GM11168 (cell line): ENCODE data around the gene PLCZ1.
"Not testable (repeated sequence)": the region's sequence is repeated elsewhere in the genome, so short reads cannot be mapped to it uniquely, and the experiment has no call there.

Experiments
- in situ Hi-C: fragments of 300-500 bp; cut with MboI; formaldehyde crosslinking; loops from one replicate; pipeline ENCODE4 v1.12.0; 2022; ENCODE audit warnings: low sequenced_read_pairs; ENCODE audit not compliant: unreplicated experiment

Gene PLCZ1, protein sequence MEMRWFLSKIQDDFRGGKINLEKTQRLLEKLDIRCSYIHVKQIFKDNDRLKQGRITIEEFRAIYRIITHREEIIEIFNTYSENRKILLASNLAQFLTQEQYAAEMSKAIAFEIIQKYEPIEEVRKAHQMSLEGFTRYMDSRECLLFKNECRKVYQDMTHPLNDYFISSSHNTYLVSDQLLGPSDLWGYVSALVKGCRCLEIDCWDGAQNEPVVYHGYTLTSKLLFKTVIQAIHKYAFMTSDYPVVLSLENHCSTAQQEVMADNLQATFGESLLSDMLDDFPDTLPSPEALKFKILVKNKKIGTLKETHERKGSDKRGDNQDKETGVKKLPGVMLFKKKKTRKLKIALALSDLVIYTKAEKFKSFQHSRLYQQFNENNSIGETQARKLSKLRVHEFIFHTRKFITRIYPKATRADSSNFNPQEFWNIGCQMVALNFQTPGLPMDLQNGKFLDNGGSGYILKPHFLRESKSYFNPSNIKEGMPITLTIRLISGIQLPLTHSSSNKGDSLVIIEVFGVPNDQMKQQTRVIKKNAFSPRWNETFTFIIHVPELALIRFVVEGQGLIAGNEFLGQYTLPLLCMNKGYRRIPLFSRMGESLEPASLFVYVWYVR

DNA sequence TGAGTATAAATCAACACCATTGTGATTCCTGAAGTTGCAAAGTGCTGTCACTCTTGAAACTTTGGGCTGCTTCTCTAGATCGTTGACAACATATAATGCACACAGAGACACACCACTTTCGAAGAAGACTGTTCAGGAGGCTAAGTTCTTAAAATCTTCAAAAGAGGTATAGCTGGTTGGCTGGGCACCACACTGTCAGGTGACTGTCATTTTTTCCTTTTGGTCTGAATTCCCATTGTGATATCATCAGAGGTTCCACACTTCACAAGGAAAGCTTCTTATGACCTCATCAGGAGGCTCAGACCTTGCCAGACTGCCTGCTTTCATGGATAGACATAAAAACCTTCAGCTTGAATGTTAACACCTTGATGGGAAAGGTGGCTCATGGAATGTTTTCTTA lies at the start of gene PLCZ1, which contains the start of gene CAPZA3:
PLCZ1 (minus strand) TSS at position 194 of the 400 bp plus-strand sequence. CDS start 641 bp downstream, outside the sequence.
CAPZA3 (plus strand) TSS at position 301 of the 400 bp plus-strand sequence. CDS start 150 bp downstream, outside the sequence.
- in situ Hi-C loops: no loop called here

DNA sequence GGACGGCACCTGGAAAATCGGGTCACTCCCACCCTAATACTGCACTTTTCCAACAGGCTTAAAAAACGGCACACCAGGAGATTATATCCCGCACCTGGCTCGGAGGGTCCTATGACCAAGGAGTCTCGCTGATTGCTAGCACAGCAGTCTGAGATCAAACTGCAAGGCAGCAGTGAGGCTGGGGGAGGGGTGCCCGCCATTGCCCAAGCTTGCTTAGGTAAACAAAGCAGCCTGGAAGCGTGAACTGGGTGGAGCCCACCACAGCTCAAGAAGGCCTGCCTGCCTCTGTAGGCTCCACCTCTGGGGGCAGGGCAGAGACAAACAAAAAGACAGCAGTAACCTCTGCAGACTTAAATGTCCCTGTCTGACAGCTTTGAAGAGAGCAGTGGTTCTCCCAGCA lies 47.7 kb upstream of the PLCZ1 start:
- in situ Hi-C loops: not testable (repeated sequence)

DNA sequence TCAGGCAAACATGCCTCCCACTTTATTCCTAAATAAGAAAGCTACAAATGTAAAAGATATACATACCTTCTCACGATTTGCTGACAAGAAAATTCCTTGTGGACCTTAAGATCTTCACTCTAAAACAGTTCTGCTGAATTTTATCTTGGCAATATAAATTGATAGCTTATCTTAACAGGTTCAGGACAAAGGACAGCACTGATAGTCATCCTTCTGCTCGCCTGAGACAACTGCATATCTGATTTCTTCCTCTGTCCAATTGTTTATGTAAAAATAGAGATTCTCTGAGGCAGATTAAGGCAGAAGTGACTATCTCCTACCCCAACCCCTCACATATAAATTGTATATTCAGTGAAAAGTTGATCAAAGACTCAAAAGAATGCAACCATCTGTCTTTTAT lies 45.0 kb upstream of the PLCZ1 start:
- in situ Hi-C loops: no loop called here

DNA sequence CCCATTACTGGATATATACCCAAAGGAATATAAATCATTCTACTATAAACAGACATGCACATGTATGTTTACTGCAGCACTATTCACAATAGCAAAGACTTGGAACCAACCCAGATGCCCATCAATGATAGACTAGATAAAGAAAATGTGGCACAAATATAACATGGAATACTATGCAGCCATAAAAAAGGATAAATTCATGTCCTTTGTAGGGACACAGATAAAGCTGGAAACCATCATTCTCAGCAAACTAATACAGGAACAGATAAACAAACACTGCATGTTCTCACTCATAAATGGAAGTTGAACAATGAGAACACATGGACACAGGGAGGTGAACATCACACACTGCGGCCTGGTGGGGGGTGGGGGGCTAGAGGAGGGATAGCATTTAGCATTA lies 28.7 kb upstream of the PLCZ1 start:
- in situ Hi-C loops: not testable (repeated sequence)

DNA sequence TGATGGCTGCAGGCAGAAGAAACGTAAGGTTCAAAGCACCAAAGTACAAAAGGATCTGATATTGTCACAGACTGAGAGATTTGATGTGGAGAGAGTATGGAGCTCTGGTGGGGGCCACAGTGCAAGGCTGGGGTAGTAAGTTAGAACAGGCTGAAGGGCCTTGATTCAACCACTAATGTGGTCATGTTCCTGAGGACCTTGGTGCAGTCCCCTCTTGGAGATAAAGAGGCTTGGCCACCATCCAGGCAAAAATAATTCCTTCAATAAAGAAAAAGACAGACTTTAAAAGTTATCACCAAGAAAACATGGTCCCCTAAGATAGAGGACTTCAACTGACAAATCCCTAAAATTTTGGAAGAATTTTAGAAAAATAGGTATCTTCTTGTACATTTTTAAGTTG lies 17.5 kb upstream of the PLCZ1 start:
- in situ Hi-C loops: no loop called here

DNA sequence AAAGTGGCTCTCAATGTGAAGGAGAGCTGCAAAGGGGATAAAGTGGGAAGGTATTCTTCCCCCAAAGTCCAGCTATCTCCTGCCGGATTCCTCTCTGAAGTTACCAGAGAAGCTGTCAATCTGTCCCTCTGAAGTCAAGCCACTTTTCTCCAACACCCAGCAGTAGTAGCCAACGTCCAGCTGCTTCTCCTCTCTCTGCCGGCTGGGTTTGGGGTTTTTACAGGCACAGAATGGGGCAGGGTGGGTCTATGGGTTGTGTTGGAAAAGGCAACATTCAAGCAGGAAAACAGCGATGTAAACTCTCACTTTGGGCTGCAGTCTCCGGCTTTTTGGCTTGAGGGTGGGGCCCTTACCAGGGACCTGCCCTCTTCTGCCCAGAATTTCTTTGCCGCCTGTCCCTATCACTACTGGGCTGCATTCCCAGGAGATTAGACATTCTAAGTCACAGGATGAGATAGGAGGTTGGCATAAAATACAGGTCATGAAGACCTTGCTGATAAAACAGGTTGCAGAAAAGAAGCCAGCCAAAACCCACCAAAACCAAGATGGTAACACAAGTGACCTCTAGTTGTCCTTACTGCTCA lies 16.4 kb upstream of the PLCZ1 start:
- in situ Hi-C loops: no loop called here

DNA sequence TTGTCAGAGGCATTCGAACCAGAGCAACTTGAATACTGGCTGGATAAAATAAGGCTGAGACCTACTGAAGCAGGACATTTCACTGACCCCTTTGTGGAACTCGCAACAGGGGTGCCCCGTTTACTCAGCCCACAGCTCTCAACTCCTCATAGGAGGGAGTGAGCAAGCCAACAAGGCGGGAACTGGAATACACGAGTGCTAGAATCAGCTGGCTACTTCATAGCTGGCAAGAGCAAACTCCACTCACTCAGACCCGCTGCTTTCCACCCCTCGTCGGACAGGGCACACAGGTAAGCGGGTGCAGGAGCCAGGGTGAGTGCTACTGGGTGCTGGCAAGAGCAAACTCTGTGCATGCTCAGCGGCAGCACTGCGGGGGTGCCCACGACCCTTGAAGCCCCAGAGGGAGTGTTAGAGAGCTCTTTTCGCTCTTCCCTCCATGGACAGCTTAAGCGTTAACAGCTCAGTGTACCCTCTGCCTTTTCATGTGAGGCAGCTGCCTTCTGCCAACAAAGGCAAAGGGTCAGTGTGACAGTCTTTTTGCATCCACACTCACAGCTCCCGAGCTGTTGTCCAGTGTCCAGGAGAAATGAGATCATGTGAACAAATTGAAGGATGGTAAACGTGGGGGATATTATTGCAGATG lies 15.8 kb upstream of the PLCZ1 start:
- in situ Hi-C loops: no loop called here

DNA sequence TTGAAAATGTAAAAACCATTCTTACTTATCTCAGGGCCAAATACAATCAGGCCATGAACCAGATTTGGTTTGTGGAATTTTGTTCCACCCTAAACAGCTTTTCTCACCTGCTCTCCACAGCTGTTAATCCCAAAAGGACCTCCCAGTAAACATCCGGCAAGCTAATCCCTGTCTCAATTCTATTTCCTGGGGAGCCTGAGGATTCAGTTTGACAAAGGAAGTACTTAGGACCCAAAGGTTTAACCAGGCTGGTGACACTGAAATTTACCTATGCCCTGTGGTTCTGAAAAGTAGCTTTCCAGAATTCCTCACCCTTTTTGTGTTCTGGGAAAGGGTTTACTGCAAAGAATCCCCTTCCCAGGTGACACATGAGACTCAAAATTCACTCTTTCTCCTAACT lies 15.1 kb upstream of the PLCZ1 start:
- in situ Hi-C loops: no loop called here

DNA sequence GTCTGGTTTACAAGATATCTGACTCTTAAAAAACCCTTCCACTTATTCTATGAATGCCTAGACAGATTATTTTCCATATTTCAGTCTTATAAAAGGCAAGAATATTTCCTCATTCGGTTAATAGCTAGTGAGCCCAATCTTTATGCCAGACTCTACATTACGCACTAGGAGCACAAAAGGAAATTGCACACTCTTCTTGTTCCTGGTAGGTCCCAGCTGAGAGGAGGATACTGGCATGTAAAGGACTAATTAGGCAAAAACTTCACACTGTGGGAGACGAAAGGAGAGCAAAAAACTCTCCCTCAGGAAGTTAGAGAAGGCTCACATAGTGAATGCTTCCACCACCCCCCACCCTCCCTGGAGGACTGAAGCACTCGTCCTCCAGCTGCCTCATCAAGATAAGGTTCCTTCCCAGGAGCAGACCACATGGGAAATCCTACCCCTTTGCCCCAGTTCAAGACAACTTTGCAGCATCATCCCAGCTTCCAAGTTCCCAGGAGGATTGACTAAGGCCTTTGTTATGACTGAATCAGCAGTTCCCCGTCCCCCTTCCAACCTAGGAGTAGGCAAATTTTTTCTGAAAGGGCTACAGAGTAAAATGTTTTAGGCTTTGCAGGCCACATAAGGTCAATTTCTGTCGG lies 14.6 kb upstream of the PLCZ1 start:
- in situ Hi-C loops: no loop called here

DNA sequence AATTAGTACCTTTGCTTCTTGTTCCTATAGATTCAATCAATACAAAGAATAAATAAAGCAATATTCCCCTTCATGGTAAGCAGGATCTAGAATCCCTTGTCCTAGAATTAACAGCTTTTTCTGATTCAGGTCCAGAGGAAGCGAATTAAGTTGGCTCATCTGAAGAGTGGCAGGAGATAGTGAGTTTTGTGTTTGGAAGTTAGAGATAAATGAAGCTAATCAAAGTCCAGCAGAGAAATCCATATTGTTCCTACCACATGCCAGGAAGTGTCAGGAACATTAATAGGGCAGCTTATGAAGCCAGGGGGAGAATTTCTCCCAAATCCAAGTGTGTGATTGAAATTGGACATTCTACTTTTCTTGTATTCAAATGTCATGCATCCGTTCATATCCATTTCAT lies 14.1 kb upstream of the PLCZ1 start:
- in situ Hi-C loops: no loop called here

DNA sequence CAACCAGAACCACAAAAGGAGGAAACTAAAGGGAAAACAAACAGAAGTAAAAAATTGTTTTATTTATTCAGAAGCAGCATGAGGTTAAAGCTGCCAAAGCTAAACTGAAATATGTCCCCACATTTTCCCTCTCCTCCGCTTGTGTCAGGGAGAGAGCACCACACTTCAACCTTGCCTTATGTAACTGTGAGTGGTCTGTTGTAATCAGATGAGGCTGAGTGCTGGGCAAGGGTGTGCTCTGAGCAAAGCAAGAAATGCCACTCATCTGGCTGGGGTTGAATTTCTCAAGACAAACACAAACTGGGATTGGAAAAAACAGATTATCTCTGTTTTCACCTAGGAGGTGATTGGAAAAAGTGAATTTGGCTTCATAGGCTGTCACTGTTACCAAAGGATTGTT lies 12.3 kb upstream of the PLCZ1 start:
- in situ Hi-C loops: no loop called here

DNA sequence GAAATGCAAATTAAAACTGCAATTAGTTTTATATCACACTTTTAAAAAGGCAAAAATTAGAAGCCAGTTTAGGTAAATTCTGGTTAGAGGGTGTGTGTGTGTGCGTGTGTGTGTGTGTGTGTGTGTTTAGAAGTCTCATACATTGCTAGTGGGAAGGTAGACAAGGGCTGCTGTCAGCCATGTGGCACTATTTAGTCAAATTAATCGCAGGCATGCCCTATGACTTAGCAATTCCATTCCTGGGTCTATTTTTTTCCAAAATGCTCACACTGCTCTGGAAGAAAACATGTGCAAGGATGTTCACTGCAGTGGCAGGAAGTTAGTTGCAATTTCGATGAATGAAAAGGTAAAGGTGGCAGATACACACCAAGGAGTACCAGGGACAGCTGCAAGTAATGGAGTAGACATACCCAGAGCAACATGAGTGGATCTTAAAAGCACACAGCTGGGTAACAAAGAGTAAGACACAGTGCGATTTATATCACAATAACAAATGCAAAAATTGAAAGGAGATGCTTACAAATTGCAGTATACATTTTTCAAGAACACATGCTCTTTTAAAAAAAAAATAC lies 11.7 kb upstream of the PLCZ1 start:
- in situ Hi-C loops: no loop called here

DNA sequence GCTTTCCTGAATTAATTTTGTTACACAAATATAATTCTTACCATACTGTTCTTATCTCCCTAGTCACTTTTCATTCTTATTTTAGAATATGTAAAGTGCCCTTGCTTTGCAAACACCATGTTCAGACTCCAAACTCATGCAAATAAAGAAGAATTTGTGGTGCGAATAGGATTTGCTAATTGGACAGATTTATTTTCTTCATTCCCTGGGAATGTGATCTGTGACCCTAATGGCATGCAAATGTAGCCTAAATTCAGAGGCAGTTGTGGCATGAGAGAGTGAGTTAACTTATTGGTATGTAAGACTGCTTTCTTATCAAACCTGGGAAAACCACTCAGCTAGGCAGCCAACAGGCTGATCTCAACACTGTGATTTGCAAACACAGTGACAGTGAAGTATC lies 10.1 kb upstream of the PLCZ1 start:
- in situ Hi-C loops: no loop called here

DNA sequence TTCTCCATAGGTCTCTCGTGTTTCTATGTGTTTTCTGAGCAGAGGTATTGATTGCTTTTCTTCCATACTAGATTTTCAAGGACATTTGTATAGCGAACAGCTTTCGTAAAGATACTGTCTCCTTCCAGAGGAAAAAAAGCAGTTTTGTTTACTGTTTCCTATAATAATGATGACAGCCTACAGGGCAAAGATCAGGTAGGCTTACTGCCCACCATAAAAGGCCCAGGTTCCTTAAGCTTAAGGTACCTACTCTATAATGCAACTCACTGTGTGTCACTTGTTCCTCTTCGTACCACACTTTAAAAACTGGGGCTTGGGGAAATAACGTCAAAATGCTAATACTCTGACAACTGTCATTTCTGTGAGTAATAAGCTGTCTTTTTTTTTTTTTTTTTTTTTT lies 6.7 kb downstream of the PLCZ1 start:
- in situ Hi-C loops: no loop called here

DNA sequence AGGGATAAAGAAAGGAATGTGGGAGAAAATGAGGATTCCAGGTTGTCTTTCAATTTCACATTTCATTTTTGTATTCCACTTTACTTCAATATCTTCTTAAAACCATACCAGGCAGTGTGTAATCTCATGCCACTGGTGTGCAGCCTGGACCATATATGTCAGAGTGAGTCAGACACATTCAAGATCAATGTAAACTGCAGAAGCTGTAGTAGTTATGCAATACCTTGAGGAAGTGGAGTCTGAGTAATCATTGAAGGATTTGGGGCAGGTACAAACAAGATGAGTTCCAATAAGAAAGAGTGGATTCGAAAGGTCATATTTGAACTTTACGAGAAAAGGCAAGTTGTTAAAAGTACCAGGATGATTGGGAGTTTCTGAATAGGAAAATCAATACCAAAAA lies 14.1 kb downstream of the PLCZ1 start:
- in situ Hi-C loops: no loop called here

DNA sequence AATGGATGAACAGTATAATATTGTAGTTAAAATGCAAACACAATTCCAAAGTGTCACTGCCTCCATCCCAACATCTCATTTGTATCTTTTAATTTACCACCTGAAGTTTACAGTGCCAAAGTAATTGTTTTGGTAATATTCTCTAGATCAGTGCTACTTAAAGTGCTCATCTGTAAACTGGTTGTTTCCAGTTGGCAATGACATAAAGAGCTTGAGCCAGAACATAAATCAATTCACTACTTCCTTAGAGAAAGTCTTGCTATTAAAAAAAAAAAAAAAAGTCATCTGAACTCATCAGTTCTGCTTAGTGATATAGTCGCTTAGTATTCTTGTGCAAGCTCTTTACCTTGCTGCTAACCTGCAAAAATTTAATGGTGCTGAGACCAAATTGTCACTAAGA lies 16.4 kb downstream of the PLCZ1 start:
- in situ Hi-C loops: no loop called here

DNA sequence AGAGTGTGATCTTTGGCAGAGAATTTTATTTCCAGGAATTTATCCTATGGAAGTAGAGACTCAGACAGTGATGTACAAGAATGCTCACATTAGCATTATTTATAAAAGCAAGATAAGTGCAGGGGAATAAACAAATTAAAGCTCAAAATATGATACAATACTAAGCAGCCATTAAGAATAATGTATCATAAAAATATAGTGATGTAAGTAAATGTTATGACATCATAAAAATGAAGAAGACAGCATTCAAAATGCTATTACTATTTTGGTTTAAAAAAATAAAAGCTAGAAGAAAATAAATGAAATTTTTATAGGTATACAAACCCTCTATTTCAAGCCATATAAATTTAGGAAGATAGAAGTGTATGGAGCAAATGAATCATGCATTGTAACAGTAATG lies 17.1 kb downstream of the PLCZ1 start:
- in situ Hi-C loops: no loop called here

DNA sequence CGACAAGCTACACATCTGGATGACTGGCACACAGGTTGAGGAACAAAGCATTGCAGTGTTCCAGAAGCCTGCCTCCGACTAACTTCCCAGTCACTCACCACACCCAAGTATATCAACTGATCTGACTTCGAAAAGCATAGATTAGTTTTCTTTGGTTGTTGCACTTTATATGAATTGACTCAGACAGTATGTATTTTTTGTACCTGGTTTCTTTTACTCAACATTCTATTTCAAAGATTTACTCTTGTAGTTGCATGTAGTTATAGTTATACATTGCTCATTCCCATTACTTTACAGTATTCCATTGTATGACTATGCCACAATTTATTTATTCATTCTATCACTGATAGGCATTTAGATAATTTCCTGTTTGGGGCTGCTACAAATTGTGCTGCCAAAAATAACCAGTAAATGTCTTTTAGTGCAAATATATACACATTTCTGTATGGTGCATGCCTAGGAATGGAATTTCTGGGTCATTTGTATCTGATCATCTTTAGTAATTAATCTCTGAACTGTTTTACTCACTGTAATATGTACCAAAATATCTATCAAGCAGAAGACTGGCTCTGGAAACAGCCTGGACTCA lies 17.8 kb downstream of the PLCZ1 start:
- in situ Hi-C loops: no loop called here

DNA sequence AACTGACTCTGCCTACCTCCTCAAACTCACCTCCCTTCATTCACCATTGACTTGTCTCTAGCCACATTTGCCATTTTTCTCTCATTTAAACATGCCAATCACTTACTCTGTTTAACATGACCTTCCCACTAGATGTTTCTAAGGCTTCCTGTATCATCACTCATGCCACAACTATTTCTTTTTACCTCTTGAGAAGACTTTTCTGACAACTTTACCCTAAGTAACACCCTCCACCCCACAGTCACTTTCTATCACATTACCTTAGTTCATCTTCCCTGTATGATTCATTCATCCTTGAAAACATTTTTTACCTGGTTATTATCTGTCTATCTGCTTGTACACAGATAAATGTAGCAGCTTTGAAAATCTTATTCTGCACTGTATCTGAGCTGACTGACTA lies 19.4 kb downstream of the PLCZ1 start:
- in situ Hi-C loops: no loop called here

DNA sequence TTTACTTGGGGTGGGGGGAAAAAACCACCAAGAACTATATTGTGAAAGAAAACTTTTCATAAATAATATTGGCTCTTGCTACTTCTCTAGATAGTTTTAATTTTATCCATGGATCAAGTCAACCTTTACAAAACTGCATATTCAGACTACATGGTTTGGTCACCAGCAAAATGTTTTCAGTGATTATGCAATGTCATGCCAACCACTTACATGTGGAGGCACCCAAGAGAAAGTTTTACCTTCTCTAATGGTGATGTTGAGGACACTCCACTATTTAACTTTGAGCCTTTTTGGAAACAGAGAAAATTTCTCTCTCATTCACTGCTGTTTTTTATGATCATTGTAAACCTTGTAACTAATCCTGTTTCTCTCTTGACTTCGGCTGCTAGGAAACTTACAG lies 21.6 kb downstream of the PLCZ1 start:
- in situ Hi-C loops: no loop called here
